D721Med (cell line): ENCODE measurements around the gene PPP2R5A.

Source experiments
- DNase-seq: peaks from one replicate; pipeline ENCODE4 v3.0.0; 2011; ENCODE audit warnings: low spot score; ENCODE audit not compliant: insufficient read length
- FAIRE-seq: peaks from 2 replicates; lab custom pipeline; 2011; peaks lifted over from hg19 to GRCh38; lab: Jason Lieb, UNC
- CTCF ChIP-seq: IDR thresholded peaks from 2 replicates; pipeline ENCODE4 v1.5.1; 2012; ENCODE audit warnings: mild to moderate bottlenecking, control low read depth; ENCODE audit not compliant: insufficient read depth; ENCODE audit errors: missing control alignments

PPP2R5A gene

GRCh38 chr1:212289262-212290077 is 4.3 kb downstream of the PPP2R5A start:
- TF ChIP-seq CTCF: no peak
- no peak for DNase-seq
- peak; percentile 21 for FAIRE-seq

- peak; percentile 81 for FAIRE-seq
- no peak for TF ChIP-seq CTCF
- DNase-seq: no peak
These were observed 5.4 kb downstream of the PPP2R5A start for GRCh38 chr1:212290608-212291007.

DNA sequence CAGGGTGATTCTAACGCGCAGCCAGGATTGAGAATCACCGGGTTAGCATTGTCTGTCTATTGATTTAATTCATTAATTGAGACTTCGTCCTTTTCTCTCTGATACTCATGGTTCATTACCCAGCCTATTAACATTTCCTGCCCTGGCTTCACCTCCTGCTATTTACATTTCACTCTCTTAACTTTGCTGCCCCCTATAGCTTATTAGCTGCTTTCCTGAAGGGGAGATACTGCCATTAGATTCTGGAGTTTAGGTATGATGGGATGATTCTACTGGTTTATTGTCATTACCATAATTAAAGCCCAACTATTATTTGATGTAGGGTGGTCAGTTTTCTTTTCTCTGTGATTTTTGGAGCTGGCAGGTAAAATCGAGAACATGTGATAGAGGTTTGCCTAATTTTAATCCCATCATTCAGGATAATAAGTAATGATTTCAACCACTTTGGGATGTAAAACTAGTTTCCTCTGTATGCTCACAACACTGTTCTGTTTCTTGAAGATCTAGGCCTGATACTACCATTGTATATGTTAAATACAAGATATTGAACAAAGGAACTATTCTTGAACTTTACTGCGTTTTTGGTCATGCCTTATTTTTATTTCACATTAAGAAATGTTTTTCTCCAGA is 6.4 kb downstream of the PPP2R5A start:
- FAIRE-seq (peak; percentile 96), DNase-seq (peak; percentile 33)
- TF ChIP-seq CTCF: peak; percentile 94

GRCh38 chr1:212292250-212293105 is 7.3 kb downstream of the PPP2R5A start:
- FAIRE-seq (peak; percentile 32), DNase-seq (no peak)
- no peak for TF ChIP-seq CTCF

GRCh38 chr1:212293579-212293978 is 8.4 kb downstream of the PPP2R5A start:
- peak; percentile 35 for FAIRE-seq
- no peak for DNase-seq
- TF ChIP-seq CTCF: no peak

DNA sequence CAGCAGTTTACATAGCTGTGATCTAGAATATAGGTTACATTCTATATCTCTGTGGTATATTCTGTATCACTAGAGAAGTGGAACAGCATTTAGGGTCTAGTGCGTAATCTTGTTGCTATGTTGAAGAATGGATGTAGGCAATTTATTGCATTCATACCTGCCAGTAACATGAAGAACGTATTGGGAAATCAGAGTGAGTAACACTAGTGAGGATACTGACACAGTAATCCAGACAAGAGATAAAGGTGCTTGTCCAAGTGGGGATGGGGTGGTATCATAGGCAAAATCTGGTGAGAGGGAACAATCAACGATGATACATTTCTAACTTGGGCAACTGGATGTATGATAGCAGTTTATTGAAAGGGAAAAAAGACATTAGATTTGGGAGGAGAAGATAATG is 9.8 kb downstream of the PPP2R5A start:
- DNase-seq (no peak), FAIRE-seq (peak; percentile 51)
- no peak for TF ChIP-seq CTCF
